ENCODE measurements around the gene MCOLN3. TPM values are rescaled to one million over a fixed set of nuclear protein-coding genes. Genes with fewer than 3 reads are reported as not detected.

MCOLN3 gene
- total RNA-seq, 1 donor from 2014 or later = 0.75 TPM

DNA sequence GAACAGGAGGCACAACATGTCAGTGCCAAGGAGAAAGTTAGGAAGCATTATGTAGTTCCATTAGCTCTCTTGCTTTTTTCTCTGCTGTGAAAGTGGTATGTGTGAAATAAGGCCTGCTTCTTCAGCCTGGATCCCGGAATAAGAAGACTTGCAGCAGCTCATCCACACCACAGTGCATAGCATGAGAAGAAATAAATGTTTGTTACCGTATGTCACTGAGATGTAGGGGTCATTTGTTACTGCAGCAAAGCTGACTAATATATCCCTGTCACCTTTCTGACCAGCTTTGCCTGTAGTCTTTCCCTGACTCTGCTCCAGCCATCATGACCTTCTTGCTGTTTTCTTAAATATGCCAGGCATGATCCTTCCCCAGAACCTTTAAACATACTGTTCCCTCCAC lies 20.5 kb upstream of the MCOLN3 start:
- H3K9me3 ChIP-seq (ENCODE audit: insufficient read depth, low read depth, low read length) = no peaks in the 10 kb centered on the region
- H3K9ac ChIP-seq (ENCODE audit: low read length) = no peak overlapping the region
- H4K20me1 ChIP-seq (ENCODE audit: insufficient read depth, low read length) = no peaks in the 10 kb centered on the region
- H3K36me3 ChIP-seq (ENCODE audit: insufficient read depth, low read length) = no peaks in the 10 kb centered on the region
- Mint-ChIP-seq H3K4me3 (ENCODE audit: unreplicated experiment) (no peak overlapping the region), H3K9me3 (ENCODE audit: unreplicated experiment) (peaks cover under 1% of the 10 kb centered on the region), H3K36me3 (ENCODE audit: low read depth, unreplicated experiment) (no peaks in the 10 kb centered on the region), H3K27me3 (ENCODE audit: low read depth, unreplicated experiment) (no peaks in the 10 kb centered on the region), H3K27ac (ENCODE audit: unreplicated experiment) (no peak overlapping the region), H3K4me1 (ENCODE audit: low read depth, unreplicated experiment) (no peaks in the 10 kb centered on the region)
- no peak overlapping the region for H3K27ac ChIP-seq (ENCODE audit: low read depth, low read length)
- H2AFZ ChIP-seq (ENCODE audit: low read depth, low read length) = no peak overlapping the region
- FAIRE-seq (no peak), DNase-seq (ENCODE audit: low read depth) (no peak)
- no peak overlapping the region for H3K4me3 ChIP-seq (ENCODE audit: insufficient read depth, low read depth, low read length)
- no peaks in the 10 kb centered on the region for H3K27me3 ChIP-seq (ENCODE audit: insufficient read depth, low read length)
- H3K4me1 ChIP-seq (ENCODE audit: insufficient read depth, low read length) = no peaks in the 10 kb centered on the region
- no peak for TF ChIP-seq CTCF (IDR thresholded peaks at IDR 0.05; ENCODE audit: insufficient read depth, low read depth, low read length)
- TF ChIP-seq EZH2 (IDR thresholded peaks at IDR 0.05; ENCODE audit: insufficient read depth, low read length) = no peak
- no peak overlapping the region for H3K4me2 ChIP-seq (ENCODE audit: low read length)
- H3K79me2 ChIP-seq (ENCODE audit: insufficient read depth, low read length) = no peaks in the 10 kb centered on the region

DNA sequence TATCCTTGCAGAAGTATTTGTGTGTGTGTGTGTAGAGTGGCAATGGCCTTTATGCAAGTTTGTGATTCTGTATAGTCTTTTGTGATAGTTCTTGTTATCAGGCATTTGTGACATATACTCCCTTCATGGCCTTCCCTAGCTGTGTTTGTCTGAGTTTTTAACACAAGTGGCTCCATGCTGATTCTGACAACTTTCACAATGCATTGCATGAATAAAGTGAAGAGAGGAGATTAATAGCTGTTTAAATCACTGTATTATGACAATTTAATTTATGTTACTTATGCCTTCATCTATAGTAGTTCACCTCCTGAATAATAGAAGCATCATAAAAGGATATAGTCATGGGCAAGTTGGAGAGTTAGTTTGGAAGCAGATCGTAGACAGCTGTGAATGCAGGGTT lies 17.2 kb upstream of the MCOLN3 start:
- Histone ChIP-seq H3K9me3 (ENCODE audit: insufficient read depth, low read depth, low read length) (no peaks in the 10 kb centered on the region), H4K20me1 (ENCODE audit: insufficient read depth, low read length) (no peaks in the 10 kb centered on the region), H3K4me2 (ENCODE audit: low read length) (no peak overlapping the region), H3K9ac (ENCODE audit: low read length) (no peak overlapping the region), H3K27ac (ENCODE audit: low read depth, low read length) (no peak overlapping the region), H3K27me3 (ENCODE audit: insufficient read depth, low read length) (no peaks in the 10 kb centered on the region), H2AFZ (ENCODE audit: low read depth, low read length) (no peak overlapping the region), H3K36me3 (ENCODE audit: insufficient read depth, low read length) (no peaks in the 10 kb centered on the region), H3K4me1 (ENCODE audit: insufficient read depth, low read length) (peaks cover 2% of the 10 kb centered on the region), H3K4me3 (ENCODE audit: insufficient read depth, low read depth, low read length) (no peak overlapping the region), H3K79me2 (ENCODE audit: insufficient read depth, low read length) (no peaks in the 10 kb centered on the region)
- FAIRE-seq = no peak
- TF ChIP-seq EZH2 (IDR thresholded peaks at IDR 0.05; ENCODE audit: insufficient read depth, low read length) = no peak
- TF ChIP-seq CTCF (IDR thresholded peaks at IDR 0.05; ENCODE audit: insufficient read depth, low read depth, low read length) = no peak
- no peak for DNase-seq (ENCODE audit: low read depth)
- Mint-ChIP-seq H3K9me3 (ENCODE audit: unreplicated experiment) (no peaks in the 10 kb centered on the region), H3K27me3 (ENCODE audit: low read depth, unreplicated experiment) (no peaks in the 10 kb centered on the region), H3K4me1 (ENCODE audit: low read depth, unreplicated experiment) (peaks cover 7% of the 10 kb centered on the region), H3K4me3 (ENCODE audit: unreplicated experiment) (no peak overlapping the region), H3K27ac (ENCODE audit: unreplicated experiment) (no peak overlapping the region), H3K36me3 (ENCODE audit: low read depth, unreplicated experiment) (no peaks in the 10 kb centered on the region)

DNA sequence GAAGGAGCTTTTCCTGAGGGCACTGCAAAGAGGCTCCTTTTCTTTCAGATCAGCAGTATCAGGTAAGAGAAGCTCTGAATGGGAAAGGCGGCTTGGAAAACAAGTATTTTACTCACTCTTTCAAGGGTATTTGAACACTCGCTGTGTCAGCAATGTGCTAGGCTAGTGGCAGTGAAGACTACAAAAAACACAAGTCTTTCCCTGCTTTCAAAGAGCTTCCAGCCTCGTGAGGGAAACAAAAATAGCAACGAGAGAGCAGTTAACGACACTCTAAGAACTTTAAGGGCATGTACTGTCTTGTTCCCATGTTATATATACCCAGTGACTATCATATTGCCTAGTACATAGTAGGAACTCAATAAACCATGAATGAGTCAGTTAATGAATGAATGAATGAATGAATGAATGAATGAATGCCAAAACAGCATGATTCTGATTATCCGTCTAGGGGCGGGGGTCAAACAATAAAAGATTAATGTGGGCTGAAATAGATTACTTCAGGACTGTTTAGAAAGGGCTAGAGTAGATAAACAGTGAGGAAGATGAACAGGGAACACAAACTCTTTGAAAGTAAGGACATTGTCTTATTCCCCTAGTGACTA lies 14.2 kb upstream of the MCOLN3 start:
- no peak for TF ChIP-seq CTCF (IDR thresholded peaks at IDR 0.05; ENCODE audit: insufficient read depth, low read depth, low read length)
- no peak for TF ChIP-seq EZH2 (IDR thresholded peaks at IDR 0.05; ENCODE audit: insufficient read depth, low read length)
- peak overlapping the region; percentile 88 for H3K4me3 Mint-ChIP-seq (ENCODE audit: unreplicated experiment)
- H3K4me3 ChIP-seq (ENCODE audit: insufficient read depth, low read depth, low read length) = peak overlapping the region; percentile 64
- H3K4me1 ChIP-seq (ENCODE audit: insufficient read depth, low read length) = peaks cover 2% of the 10 kb centered on the region
- peak overlapping the region; percentile 79 for H3K9ac ChIP-seq (ENCODE audit: low read length)
- no peaks in the 10 kb centered on the region for H3K27me3 ChIP-seq (ENCODE audit: insufficient read depth, low read length)
- FAIRE-seq (no peak), DNase-seq (ENCODE audit: low read depth) (no peak)
- peak overlapping the region; percentile 81 for H2AFZ ChIP-seq (ENCODE audit: low read depth, low read length)
- no peaks in the 10 kb centered on the region for H4K20me1 ChIP-seq (ENCODE audit: insufficient read depth, low read length)
- H3K79me2 ChIP-seq (ENCODE audit: insufficient read depth, low read length) = no peaks in the 10 kb centered on the region
- H3K9me3 Mint-ChIP-seq (ENCODE audit: unreplicated experiment) = no peaks in the 10 kb centered on the region
- H3K9me3 ChIP-seq (ENCODE audit: insufficient read depth, low read depth, low read length) = no peaks in the 10 kb centered on the region
- no peaks in the 10 kb centered on the region for H3K36me3 Mint-ChIP-seq (ENCODE audit: low read depth, unreplicated experiment)
- peaks cover 7% of the 10 kb centered on the region for H3K4me1 Mint-ChIP-seq (ENCODE audit: low read depth, unreplicated experiment)
- peak overlapping the region; percentile 88 for H3K4me2 ChIP-seq (ENCODE audit: low read length)
- H3K27me3 Mint-ChIP-seq (ENCODE audit: low read depth, unreplicated experiment) = peaks cover 3% of the 10 kb centered on the region
- peak overlapping the region; percentile 80 for H3K27ac ChIP-seq (ENCODE audit: low read depth, low read length)
- H3K27ac Mint-ChIP-seq (ENCODE audit: unreplicated experiment) = peak overlapping the region; percentile 97
- H3K36me3 ChIP-seq (ENCODE audit: insufficient read depth, low read length) = no peaks in the 10 kb centered on the region

Data from astrocyte (in vitro differentiated cells and primary cell).